Measurements from ENCODE around the gene STAC3.

DNA sequence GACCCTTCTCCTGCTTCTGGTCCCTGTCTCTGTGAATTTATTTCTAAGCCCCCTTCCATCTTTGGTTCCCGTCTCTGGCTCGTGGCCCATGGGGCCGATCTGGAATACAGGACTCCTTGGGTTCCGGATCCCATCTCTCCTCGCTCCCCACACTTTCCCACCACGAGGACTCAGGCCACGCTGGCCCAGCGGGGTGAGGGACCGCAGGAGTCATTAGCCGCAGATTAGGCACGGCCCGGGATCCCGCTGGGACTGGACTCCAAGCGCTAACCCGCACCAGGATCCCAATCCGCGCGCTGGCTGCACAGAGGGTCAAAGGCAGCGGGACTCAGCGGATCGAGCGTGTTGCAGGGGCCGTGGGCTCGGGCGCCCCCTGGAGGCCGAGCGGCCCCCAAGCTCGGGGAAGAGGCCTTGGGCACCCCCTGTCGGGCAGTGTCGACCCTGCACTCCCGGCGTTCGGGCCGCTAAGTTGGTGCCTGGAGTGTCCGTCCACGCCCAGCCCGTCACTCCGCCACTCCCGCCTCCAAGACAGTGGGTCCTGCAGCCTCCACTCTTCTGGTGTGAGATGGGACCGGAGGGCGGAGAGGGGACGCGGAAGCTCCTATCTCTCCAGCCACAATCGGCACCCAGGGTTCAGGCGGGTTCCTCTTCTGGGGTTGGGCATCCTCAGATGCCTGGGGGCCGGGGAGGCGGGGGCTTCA lies 12.0 kb downstream of the STAC3 start:
- TF ChIP-seq EGR1 (IDR thresholded peaks at IDR 0.05; ENCODE audit: low read depth in 2 of 2) (no peak), GABPA (IDR thresholded peaks at IDR 0.05 in 1 of 2, conservative IDR thresholded peaks at IDR 0.05 in 1 of 2) (no peak), RXRA (IDR thresholded peaks at IDR 0.05) (no peak), HNF4A (conservative IDR thresholded peaks at IDR 0.05) (no peak), JUND (IDR thresholded peaks at IDR 0.05) (no peak), RAD21 (IDR thresholded peaks at IDR 0.05) (peak; percentile 97 to 98), SP1 (IDR thresholded peaks at IDR 0.05) (peak; percentile 46), ZBTB33 (IDR thresholded peaks at IDR 0.05) (no peak), TAF1 (conservative IDR thresholded peaks at IDR 0.05) (no peak)
- TF ChIP-seq, protein P1, sequence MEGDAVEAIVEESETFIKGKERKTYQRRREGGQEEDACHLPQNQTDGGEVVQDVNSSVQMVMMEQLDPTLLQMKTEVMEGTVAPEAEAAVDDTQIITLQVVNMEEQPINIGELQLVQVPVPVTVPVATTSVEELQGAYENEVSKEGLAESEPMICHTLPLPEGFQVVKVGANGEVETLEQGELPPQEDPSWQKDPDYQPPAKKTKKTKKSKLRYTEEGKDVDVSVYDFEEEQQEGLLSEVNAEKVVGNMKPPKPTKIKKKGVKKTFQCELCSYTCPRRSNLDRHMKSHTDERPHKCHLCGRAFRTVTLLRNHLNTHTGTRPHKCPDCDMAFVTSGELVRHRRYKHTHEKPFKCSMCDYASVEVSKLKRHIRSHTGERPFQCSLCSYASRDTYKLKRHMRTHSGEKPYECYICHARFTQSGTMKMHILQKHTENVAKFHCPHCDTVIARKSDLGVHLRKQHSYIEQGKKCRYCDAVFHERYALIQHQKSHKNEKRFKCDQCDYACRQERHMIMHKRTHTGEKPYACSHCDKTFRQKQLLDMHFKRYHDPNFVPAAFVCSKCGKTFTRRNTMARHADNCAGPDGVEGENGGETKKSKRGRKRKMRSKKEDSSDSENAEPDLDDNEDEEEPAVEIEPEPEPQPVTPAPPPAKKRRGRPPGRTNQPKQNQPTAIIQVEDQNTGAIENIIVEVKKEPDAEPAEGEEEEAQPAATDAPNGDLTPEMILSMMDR (IDR thresholded peaks at IDR 0.05; ENCODE audit: low read depth, low read length, missing input control), result peak; percentile 100
- TF ChIP-seq, protein P2, sequence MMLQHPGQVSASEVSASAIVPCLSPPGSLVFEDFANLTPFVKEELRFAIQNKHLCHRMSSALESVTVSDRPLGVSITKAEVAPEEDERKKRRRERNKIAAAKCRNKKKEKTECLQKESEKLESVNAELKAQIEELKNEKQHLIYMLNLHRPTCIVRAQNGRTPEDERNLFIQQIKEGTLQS (IDR thresholded peaks at IDR 0.05), result no peak
